ENCODE results near the gene FDCSP.
"Not testable (repeated sequence)": the region's sequence is repeated elsewhere in the genome, so short reads cannot be mapped to it uniquely, and the experiment has no call there.

FDCSP gene

DNA sequence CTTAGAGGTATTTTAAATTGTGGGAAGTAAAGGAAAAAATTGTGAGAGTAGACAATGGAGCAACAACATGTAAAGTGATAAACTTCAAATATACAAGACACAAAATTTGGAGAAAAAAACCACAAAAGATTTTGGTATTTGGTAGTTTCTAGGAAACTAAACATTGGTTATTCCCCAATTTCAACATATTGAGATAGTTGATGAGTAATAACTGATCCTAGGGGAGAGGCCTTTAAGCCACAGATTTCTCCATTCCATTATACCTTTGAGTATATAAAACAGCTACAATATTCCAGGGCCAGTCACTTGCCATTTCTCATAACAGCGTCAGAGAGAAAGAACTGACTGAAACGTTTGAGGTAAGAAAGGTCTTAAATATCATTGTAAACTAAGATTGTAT is at the start of gene FDCSP:
Gene FDCSP, plus strand, starts transcription at position 301 of the 400 bp plus-strand sequence. CDS start 5,071 bp downstream, outside the sequence.
- no peak for DNase-seq

DNA sequence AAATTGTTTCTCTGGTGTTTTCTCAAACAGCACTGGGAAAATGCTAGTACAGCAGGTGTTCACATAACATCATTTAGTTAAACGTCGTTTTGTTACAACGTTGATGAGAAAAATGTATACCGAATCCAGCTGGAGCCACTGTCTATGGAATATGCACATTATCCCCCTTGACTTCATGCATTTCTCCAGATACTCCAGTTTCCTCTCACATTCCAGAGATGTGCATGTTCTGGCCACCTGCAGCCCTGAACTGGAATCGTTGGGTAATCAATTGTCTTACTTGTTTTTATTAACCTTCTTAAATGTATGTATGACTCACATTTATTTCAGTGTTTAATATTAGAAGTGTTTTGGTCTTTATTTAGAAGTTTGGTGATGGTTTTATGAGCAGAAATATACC is 48.8 kb upstream of the FDCSP start:
- DNase-seq, result no peak

DNA sequence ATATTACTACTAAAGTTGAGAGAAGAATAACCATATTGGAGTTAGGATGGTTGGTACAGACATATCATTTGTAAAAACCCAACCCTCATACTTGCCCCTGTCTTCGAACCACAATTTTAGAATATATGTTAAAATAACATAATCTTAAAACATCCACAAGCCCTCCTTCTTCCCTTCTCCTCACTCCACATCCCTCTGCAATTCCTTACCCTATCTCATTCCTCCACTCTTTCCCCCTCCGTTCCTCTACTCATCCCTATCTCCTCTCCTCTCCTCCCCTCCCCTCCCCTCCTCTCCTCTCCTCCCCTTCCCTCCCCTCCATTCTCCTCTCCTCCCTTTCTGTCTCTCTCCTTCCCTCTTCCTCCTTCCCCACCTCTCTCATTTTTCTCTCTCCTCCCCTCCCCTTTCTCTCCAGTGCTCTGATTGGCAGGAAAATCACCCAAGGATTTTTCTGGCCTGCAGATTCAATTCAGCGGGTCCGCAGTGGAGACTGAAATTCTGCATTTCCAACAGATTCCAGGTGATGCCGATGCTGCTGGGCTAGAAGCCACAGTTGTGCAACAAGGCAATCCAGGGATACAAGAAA is 47.8 kb upstream of the FDCSP start:
- no peak for DNase-seq

DNA sequence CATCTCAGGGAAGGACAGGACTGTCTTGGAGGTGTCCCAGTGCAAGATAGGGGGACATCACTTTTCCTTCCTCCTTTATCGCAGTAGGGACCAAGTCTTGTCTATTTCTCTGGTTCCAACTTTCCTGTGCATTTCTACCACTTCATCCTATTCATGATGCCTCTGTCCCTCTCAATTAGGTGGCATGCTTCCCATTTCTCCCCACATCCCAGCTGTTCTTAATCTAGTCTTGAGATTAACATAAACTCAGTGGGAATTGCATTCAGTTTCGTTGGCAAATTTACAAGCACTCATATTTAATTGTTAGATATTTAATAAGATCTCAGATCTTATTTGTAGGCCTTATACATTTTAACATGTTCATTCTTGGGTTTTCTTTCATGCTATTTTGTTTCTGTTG is 46.1 kb upstream of the FDCSP start:
- no peak for DNase-seq

- no peak for DNase-seq
Observed at GRCh38 chr4:70181864-70182263, 44.1 kb upstream of the FDCSP start.

GRCh38 chr4:70182517-70183167 is 43.3 kb upstream of the FDCSP start:
- no peak for DNase-seq

DNA sequence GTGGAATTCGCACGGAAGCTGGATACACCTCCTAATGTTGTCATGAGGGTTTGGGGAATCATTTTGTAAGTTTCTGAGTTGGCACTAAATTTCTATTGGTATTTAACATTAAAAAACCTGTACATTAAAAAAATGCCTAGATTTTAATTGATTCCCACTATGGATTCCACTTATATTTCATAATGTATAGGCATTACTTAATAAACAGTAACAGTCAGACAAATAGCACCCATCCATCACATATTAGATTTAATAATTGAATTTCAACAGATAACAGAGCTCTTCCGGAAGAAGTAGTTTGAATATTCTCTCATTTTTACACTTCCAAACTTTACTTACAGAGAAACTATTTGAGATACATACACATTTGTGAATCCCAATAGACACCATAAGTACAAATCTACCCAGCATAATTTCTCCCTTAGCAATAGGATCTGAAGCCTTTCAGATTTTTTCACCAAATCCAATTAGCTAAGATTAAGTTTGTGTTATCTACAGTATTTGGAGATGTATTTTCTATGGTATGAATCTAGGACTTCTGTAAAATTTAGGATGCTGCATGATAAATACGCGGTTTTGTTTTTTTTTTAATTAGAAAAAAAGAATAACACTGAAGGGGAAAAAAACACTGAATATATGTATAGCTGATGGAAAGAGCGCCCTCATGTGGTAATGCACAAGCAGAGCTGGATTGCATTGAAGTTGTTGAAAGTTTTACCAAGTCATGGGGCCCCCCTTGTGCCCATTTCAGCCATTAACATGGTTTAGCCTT is 42.6 kb upstream of the FDCSP start:
- no peak for DNase-seq

DNA sequence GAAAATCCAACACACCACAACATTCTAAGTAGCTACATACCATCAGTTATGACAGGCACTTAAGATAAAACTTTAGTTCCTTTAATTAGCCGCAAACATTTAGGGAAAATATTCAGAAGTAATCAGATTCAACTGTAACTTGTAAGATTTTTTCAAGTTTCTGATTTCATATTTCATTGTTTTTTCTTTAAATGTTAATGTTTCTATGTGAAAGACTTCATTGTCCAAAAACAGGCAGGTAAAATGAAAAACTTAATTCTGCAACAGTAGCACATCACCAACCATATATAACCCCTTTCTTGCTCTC is 42.0 kb upstream of the FDCSP start:
- DNase-seq, result no peak

DNA sequence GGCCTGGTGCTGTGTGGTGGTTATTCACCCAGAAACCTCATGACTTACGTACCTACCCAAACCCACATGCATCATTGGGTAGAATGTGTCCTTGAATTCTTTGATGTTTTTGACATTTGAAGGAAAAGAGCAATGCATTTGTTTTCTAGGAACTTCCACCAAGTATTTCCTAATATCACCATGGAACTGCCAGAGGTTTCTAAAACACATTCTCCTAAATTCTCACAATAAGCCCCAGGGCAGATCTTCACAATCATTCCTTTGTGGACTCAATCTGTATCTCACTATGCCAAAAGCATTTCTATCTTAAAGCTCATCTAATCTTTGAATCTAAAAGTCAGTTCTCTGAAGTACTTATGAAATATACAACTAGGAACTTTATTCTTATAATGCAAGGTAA is 38.7 kb upstream of the FDCSP start:
- no peak for DNase-seq

DNA sequence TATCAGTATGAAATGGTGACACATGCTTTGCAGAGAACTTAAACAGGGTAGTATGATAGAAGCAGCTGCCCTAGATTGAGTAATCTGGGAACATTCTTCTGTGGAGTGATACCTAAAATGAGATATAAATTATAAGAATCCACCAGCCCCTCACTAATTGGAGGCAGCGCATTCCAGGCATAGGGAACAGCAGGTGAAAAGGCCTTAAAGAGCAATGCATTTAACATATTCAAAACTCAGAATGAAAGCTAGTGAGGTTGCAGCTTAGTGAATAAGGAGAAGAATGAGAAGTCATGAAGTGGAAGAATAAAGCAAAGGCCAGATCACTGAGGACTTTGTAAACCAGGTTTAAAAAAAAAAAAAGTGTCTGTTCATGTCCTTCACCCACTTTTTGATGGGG is 35.3 kb upstream of the FDCSP start:
- DNase-seq, result no peak

DNA sequence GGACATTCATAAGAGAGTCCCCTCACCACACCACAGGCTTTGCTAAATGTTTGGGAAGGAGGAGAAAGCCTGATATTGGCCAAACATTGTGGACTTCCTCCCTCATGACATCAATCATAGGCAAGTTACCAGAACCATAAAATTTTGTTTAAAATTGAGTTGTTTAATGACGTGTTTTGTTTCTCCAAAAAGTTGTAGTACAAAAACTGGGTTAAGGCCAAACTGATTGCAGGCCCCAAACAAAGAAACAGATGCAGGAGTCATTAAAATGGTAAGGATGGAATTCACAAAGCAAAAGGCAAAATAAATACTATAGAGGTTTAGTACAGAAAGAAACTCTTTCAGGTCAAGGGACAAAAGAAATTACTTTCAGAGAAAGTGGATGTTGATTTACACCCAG is 34.3 kb upstream of the FDCSP start:
- no peak for DNase-seq

GRCh38 chr4:70192895-70193294 is 33.0 kb upstream of the FDCSP start:
- no peak for DNase-seq

DNA sequence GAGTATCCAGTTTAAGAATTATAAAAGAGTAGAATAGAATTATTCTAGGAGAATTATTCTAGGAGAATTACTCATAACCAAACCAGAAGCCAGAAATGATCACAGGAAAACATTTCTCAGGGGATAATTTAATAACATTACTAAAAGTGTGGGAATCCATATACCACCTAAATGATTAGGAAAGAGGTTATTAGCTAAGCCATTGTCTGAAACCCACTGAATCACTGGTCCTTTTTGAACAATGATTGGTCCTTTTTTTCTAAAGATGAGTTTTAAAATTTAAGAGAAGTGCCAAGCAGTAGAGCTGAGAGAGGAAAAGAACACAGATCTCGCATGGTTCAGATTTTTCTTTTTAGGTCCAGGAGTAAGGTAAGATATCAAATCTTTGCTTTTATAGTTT is 30.5 kb upstream of the FDCSP start, which contains the start of gene ODAM:
Gene ODAM, plus strand, starts transcription at position 301 of the 400 bp plus-strand sequence. CDS start 819 bp downstream, outside the sequence.
- DNase-seq, result no peak

- DNase-seq, result no peak
Observed at GRCh38 chr4:70196857-70197256, 29.1 kb upstream of the FDCSP start.

- no peak for DNase-seq
Observed at GRCh38 chr4:70197842-70198241, 28.1 kb upstream of the FDCSP start.

- no peak for DNase-seq
Observed at GRCh38 chr4:70203601-70204000, 22.3 kb upstream of the FDCSP start.

GRCh38 chr4:70212752-70213151 is 13.2 kb upstream of the FDCSP start:
- not testable (repeated sequence) for DNase-seq

GRCh38 chr4:70216109-70216508 is 9.8 kb upstream of the FDCSP start:
- DNase-seq, result not testable (repeated sequence)

DNA sequence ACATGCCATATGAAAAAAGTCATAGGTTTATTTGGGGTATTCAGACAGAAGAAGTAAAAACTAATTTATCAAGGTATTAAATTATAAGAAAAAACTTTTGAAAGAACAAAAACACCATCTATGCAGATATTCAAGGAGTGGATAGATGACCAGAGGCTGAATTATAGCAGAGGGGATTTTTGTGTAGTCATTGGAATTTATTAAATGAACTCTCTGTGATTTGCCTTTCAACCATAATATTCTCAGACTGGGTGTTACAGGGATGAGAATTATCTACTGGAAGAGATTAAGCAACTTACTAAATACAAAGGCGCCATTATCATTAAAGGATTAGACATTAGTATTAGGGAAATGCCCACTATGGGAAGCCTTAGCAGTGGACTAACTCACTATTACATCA is 9.4 kb upstream of the FDCSP start:
- DNase-seq, result not testable (repeated sequence)

GRCh38 chr4:70221389-70221788 is 4.5 kb upstream of the FDCSP start:
- not testable (repeated sequence) for DNase-seq

- not testable (repeated sequence) for DNase-seq
Observed at GRCh38 chr4:70221818-70222217, 4.1 kb upstream of the FDCSP start.

DNA sequence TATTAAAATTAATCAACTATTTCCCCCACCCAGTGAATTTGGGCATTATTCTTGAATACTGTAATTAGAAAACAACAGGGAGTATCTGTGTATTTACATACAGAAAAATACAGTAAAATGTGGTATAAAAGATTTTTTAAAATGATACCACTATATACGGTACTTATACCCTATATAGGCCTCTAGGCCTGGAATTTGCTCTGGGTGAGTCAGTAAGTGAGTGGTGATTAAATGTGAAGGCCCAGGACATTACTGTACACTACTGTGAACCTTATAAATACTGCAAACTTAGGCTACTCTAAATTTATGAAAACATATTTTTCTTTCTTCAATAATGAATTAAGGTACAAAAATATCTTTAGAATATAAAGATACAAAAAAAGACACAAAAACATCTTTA is 10.2 kb downstream of the FDCSP start:
- DNase-seq, result no peak

DNA sequence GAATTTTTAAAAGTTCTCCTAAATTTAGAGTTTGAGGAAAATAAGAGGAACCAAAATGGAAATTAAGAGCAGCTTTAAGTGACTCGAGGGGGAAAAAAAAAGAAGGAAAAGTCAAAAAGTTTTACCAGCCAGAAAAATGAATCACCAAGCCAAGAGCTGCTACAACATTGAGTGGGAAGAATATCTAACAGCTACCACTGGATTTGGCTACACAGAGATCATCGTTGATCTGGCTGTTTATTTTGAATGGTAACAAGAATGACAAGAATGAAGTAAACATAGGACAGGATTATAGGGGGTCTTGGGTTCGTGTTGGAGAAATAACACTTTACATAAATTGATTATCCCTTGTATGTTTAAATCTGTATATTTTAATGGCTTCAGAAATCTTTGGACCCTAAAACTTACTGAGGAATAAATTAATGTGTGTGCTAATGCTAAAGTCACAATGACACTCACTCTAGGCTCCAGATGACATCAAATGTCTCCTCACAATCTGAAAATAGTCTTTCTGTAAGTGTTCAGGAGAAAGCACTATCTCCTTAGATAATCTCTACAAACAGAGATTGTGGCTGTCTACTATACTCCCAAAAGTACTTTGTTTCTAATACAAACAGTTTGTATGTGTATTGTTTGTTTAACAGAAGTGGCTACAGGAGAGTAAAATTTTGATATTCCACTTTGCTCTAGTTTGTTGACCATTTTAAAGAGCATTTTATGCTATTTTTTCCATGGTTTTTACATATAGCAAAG is 13.4 kb downstream of the FDCSP start:
- DNase-seq, result no peak
